Measurements from ENCODE around the gene FLT4.

FLT4 gene

GRCh38 chr5:180642181-180642775 is 7.1 kb downstream of the FLT4 start:
- no peak for DNase-seq (ENCODE audit: low spot score)

GRCh38 chr5:180641566-180641900 is 7.9 kb downstream of the FLT4 start:
- DNase-seq (ENCODE audit: low spot score) = no peak

GRCh38 chr5:180640861-180641565 is 8.4 kb downstream of the FLT4 start:
- no peak for DNase-seq (ENCODE audit: low spot score)

GRCh38 chr5:180640611-180640860 is 8.9 kb downstream of the FLT4 start:
- DNase-seq (ENCODE audit: low spot score) = no peak

- no peak for DNase-seq (ENCODE audit: low spot score)
Observed at GRCh38 chr5:180639741-180640610, 9.4 kb downstream of the FLT4 start.

GRCh38 chr5:180639287-180639686 is 10.1 kb downstream of the FLT4 start:
- no peak for DNase-seq (ENCODE audit: low spot score)

- DNase-seq (ENCODE audit: low spot score) = no peak
Observed at GRCh38 chr5:180637962-180638680, 11.3 kb downstream of the FLT4 start.

- no peak for DNase-seq (ENCODE audit: low spot score)
Observed at GRCh38 chr5:180636403-180637075, 12.9 kb downstream of the FLT4 start.

GRCh38 chr5:180636016-180636402 is 13.4 kb downstream of the FLT4 start:
- DNase-seq (ENCODE audit: low spot score) = no peak

GRCh38 chr5:180633283-180634177 is 15.9 kb downstream of the FLT4 start:
- DNase-seq (ENCODE audit: low spot score) = no peak

- no peak for DNase-seq (ENCODE audit: low spot score)
Observed at GRCh38 chr5:180632768-180633167, 16.6 kb downstream of the FLT4 start.

GRCh38 chr5:180631549-180632383 is 17.6 kb downstream of the FLT4 start:
- DNase-seq (ENCODE audit: low spot score) = no peak

GRCh38 chr5:180630426-180630825 is 19.0 kb downstream of the FLT4 start:
- no peak for DNase-seq (ENCODE audit: low spot score)

GRCh38 chr5:180629831-180630382 is 19.5 kb downstream of the FLT4 start:
- no peak for DNase-seq (ENCODE audit: low spot score)

GRCh38 chr5:180628827-180629750 is 20.3 kb downstream of the FLT4 start:
- no peak for DNase-seq (ENCODE audit: low spot score)

GRCh38 chr5:180628211-180628610 is 21.2 kb downstream of the FLT4 start:
- no peak for DNase-seq (ENCODE audit: low spot score)

- no peak for DNase-seq (ENCODE audit: low spot score)
Observed at GRCh38 chr5:180627386-180628120, 21.8 kb downstream of the FLT4 start.

All from cerebellar cortex (tissue), 1 donor.